Endothelial cell of umbilical vein (primary cell): ENCODE data around the gene MED12L. TPM values are rescaled to one million over a fixed set of nuclear protein-coding genes. Genes with fewer than 3 reads are reported as not detected.

ENCODE experiments used
- BruUV-seq: library from RNA; stranded (reverse); fragments of 400-500 nt; replicated peaks from 2 replicates; lab custom pipeline; 2021; lab: Mats Ljungman, UMichigan
- CTCF ChIA-PET: fragments of 300-600, 350-600 bp; sonication (Branson Sonifier 250); formaldehyde crosslinking; loops from one replicate; lab custom pipeline; 2021; ENCODE audit warnings: antibody characterized with exemption, inconsistent platforms; lab: Charles Lee
- POLR2A ChIA-PET: fragments of 300-600, 350-600 bp; sonication (Branson Sonifier 250); formaldehyde crosslinking; loops from one replicate; lab custom pipeline; 2021; ENCODE audit warnings: antibody characterized with exemption, inconsistent platforms; lab: Charles Lee
- DNase-seq: peaks from one replicate; pipeline ENCODE4 v3.0.0-alpha.2; 2011; ENCODE audit warnings: low read depth, low spot score
- FAIRE-seq: peaks from 2 replicates; lab custom pipeline; 2011; peaks lifted over from hg19 to GRCh38; lab: Jason Lieb, UNC
- H2AFZ ChIP-seq: 2 replicates; pipeline ENCODE4 v1.6.0; 2012; ENCODE audit warnings: low read depth, low read length, control low read depth, inconsistent platforms
- H3K27ac ChIP-seq: 2 replicates; pipeline ENCODE4 v1.5.1; 2011; ENCODE audit warnings: low read depth, mild to moderate bottlenecking, control low read depth, low read length, moderate library complexity; ENCODE audit not compliant: insufficient read depth
- H3K27me3 ChIP-seq, 2 experiments: 2 replicates each; pipeline versions ENCODE4 v1.6.0 to v1.6.1; 2011; ENCODE audit warnings: low read length in 2 of 2, mixed read lengths in 1 of 2; ENCODE audit not compliant: control insufficient read depth in 2 of 2, insufficient read depth in 2 of 2
- H3K36me3 ChIP-seq, 2 experiments: 2 replicates in 1 of 2; 3 replicates in 1 of 2; pipeline ENCODE4 v1.5.1; 2011; ENCODE audit warnings: low read length in 2 of 2, mild to moderate bottlenecking in 1 of 2, moderate library complexity in 1 of 2; ENCODE audit not compliant: control insufficient read depth in 2 of 2, insufficient read depth in 2 of 2; ENCODE audit errors: extremely low read depth in 1 of 2
- H3K4me1 ChIP-seq: 3 replicates; pipeline ENCODE4 v1.5.1; 2011; ENCODE audit warnings: mild to moderate bottlenecking, low read length; ENCODE audit not compliant: control insufficient read depth, insufficient read depth; ENCODE audit errors: extremely low read depth
- H3K4me2 ChIP-seq: 2 replicates; pipeline ENCODE4 v1.6.1; 2011; ENCODE audit warnings: low read length, control low read depth, mixed read lengths; ENCODE audit not compliant: insufficient read depth
- H3K4me3 ChIP-seq, 3 experiments: fragments of 200-600 bp in 1 of 3; sonication (generic), shearing (Covaris generic) in 1 of 3; replicated peaks in 1 of 3; 2 replicates each; pipeline ENCODE4 v1.5.1; 2011 to 2016; ENCODE audit warnings: control low read depth in 3 of 3, low read length in 3 of 3, mild to moderate bottlenecking in 2 of 3, inconsistent platforms in 1 of 3, low read depth in 1 of 3, moderate library complexity in 1 of 3; ENCODE audit not compliant: insufficient read depth in 1 of 3
- H3K79me2 ChIP-seq: 2 replicates; pipeline ENCODE4 v1.6.0; 2012; ENCODE audit warnings: low read length, inconsistent platforms; ENCODE audit not compliant: control insufficient read depth, insufficient read depth
- H3K9ac ChIP-seq: replicated peaks from 2 replicates; pipeline ENCODE3; 2011; ENCODE audit warnings: low read length, control low read depth; ENCODE audit not compliant: insufficient read depth; ENCODE audit errors: extremely low read depth
- H3K9me1 ChIP-seq: replicated peaks from 3 replicates; pipeline ENCODE4 v1.6.0; 2011; ENCODE audit warnings: mild to moderate bottlenecking, low read length; ENCODE audit not compliant: control insufficient read depth, insufficient read depth; ENCODE audit errors: extremely low read depth
- H3K9me3 ChIP-seq: replicated peaks from 2 replicates; pipeline ENCODE4 v1.5.1; 2012; ENCODE audit warnings: low read length, inconsistent platforms; ENCODE audit not compliant: control insufficient read depth, insufficient read depth
- H4K20me1 ChIP-seq: replicated peaks from 2 replicates; pipeline ENCODE3; 2011; ENCODE audit warnings: mild to moderate bottlenecking, low read length; ENCODE audit not compliant: control insufficient read depth, insufficient read depth; ENCODE audit errors: extremely low read depth
- CTCF ChIP-seq, 2 donors: IDR thresholded peaks; 1 replicate in 1 of 2; 2 replicates in 1 of 2; pipeline ENCODE4 v1.5.1; 2011; ENCODE audit warnings: low read length in 2 of 2, mild to moderate bottlenecking in 2 of 2, moderate library complexity in 2 of 2, control low read depth in 1 of 2, inconsistent platforms in 1 of 2, low read depth in 1 of 2; ENCODE audit not compliant: insufficient read depth in 1 of 2; ENCODE audit errors: extremely low read depth in 1 of 2
- EZH2 ChIP-seq: IDR thresholded peaks from 2 replicates; pipeline ENCODE4 v1.6.1; 2012; ENCODE audit warnings: borderline replicate concordance, low read depth, mild to moderate bottlenecking, moderate library complexity, low read length, inconsistent platforms; ENCODE audit not compliant: severe bottlenecking
- FOS ChIP-seq: IDR thresholded peaks from 2 replicates; pipeline ENCODE4 v1.6.1; 2011; ENCODE audit warnings: mild to moderate bottlenecking, low read length, moderate library complexity, borderline replicate concordance; ENCODE audit not compliant: insufficient read depth
- GATA2 ChIP-seq: IDR thresholded peaks from 2 replicates; pipeline ENCODE4 v1.7.0; 2011; ENCODE audit warnings: low read depth, mild to moderate bottlenecking, moderate library complexity, mixed read lengths, low read length; ENCODE audit not compliant: insufficient read length, insufficient read depth
- JUN ChIP-seq: IDR thresholded peaks from 2 replicates; pipeline ENCODE4 v1.6.1; 2011; ENCODE audit warnings: borderline replicate concordance, low read depth; ENCODE audit not compliant: insufficient read length, insufficient read depth
- MYC ChIP-seq: IDR thresholded peaks from one replicate; pipeline ENCODE4 v1.6.1; 2011; ENCODE audit warnings: mild to moderate bottlenecking, low read depth, low read length
- POLR2A ChIP-seq: IDR thresholded peaks from 2 replicates; pipeline ENCODE4 v1.6.1; 2012; ENCODE audit warnings: low read depth, mild to moderate bottlenecking, control low read depth, low read length
- POLR2AphosphoS5 ChIP-seq: IDR thresholded peaks from 2 replicates; pipeline ENCODE4 v1.6.1; 2012; ENCODE audit warnings: low read depth, mild to moderate bottlenecking, control low read depth, low read length, moderate library complexity; ENCODE audit not compliant: insufficient read depth
- dilution Hi-C: fragments of 300-500 bp; cut with MboI; formaldehyde crosslinking; loops from one replicate; pipeline ENCODE4 v1.15.0; 2019; ENCODE audit warnings: low sequenced_read_pairs; ENCODE audit not compliant: extremely low pct_ligation_motif_present
- intact Hi-C: fragments of 100-400 bp; cut with micrococcal nuclease; formaldehyde crosslinking; loops from one replicate; pipeline ENCODE4 v1.10.0; 2022
- polyA plus RNA-seq, 4 experiments: library from polyadenylated mRNA; depleted of rRNA in 3 of 4; stranded (reverse) in 3 of 4; unstranded in 1 of 4; fragments of >200 nt; gene quantifications; 2 replicates each; pipeline versions ENCODE4 v1.2.1 to v1.2.3, GENCODE V29; 2011 to 2012; ENCODE audit warnings: missing spikeins in 1 of 4
- total RNA-seq: library from RNA; stranded (reverse); gene quantifications from 2 replicates; pipeline ENCODE4 v1.2.3, GENCODE V29; 2021
- TF ChIP-seq, protein P1 (sequence below): IDR thresholded peaks from 2 replicates; pipeline ENCODE4 v1.6.1; 2011; ENCODE audit not compliant: insufficient read depth, insufficient read length

Gene MED12L
- total and polyA plus RNA-seq, 2 donors (not counting 3 experiments of a cell fraction or from before 2014, with no cell fraction given) = 0.03 to 0.27 TPM

- TF ChIP-seq POLR2A (no peak), MYC (no peak), GATA2 (no peak), POLR2AphosphoS5 (no peak), JUN (no peak), EZH2 (no peak), CTCF (IDR thresholded peaks at IDR 0.05; ENCODE audit: extremely low read depth in 1 of 2, insufficient read depth in 1 of 2, low read depth in 1 of 2, low read length in 2 of 2) (no peak), FOS (no peak)
- TF ChIP-seq, protein P1, sequence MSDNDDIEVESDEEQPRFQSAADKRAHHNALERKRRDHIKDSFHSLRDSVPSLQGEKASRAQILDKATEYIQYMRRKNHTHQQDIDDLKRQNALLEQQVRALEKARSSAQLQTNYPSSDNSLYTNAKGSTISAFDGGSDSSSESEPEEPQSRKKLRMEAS = no peak
- FAIRE-seq (no peak), DNase-seq (no peak)
- no peaks in the 10 kb centered on the region for H3K79me2 ChIP-seq
- ChIA-PET CTCF (interaction anchor here (0.6 to 1.7 kb wide), 5 partner anchors 8 to 1041 kb away, joined by 3 to 8 read pairs (median 3); partner anchors contain the start of gene IGSF10), POLR2A (no interaction called here)
- H3K9me3 ChIP-seq = no peaks in the 10 kb centered on the region
- H3K9me1 ChIP-seq = no peaks in the 10 kb centered on the region
- no peak overlapping the region for H3K9ac ChIP-seq
- H3K27ac ChIP-seq = no peak overlapping the region
- H3K27me3 ChIP-seq = no peaks in the 10 kb centered on the region
- BruUV-seq = no TSS peak
- intact Hi-C loops (no loop called here), dilution Hi-C loops (no loop called here)
- no peaks in the 10 kb centered on the region for H3K4me1 ChIP-seq
- H4K20me1 ChIP-seq = no peaks in the 10 kb centered on the region
- no peaks in the 10 kb centered on the region for H3K36me3 ChIP-seq
- H3K4me3 ChIP-seq = no peak overlapping the region
- no peak overlapping the region for H3K4me2 ChIP-seq
- no peak overlapping the region for H2AFZ ChIP-seq
These were observed 348.9 kb downstream of the MED12L start for GRCh38 chr3:151434151-151434890.
